Measurements from ENCODE around the gene CLEC1B.

- TF ChIP-seq CTCF (IDR thresholded peaks at IDR 0.05; ENCODE audit: low read depth, low read length), result no peak
- TF ChIP-seq EZH2phosphoT487 (IDR thresholded peaks at IDR 0.05; ENCODE audit: low read depth), result no peak
These were observed 50.2 kb downstream of the CLEC1B start for GRCh38 chr12:9948606-9949296.
